ENCODE results near the gene FAM217B.
"Not testable (repeated sequence)": the region's sequence is repeated elsewhere in the genome, so short reads cannot be mapped to it uniquely, and the experiment has no call there.

The FAM217B gene

GRCh38 chr20:59939052-59939878 lies 924 bp upstream of the FAM217B start:
- peak in 1 of 3 experiments; percentile 60 for DNase-seq

GRCh38 chr20:59939879-59940128 lies 385 bp upstream of the FAM217B start:
- peak in 1 of 3 experiments; percentile 42 for DNase-seq

- peak in 1 of 3 experiments; percentile 71 for DNase-seq
These were observed 736 bp downstream of the FAM217B start for GRCh38 chr20:59940956-59941294.

- peak in 1 of 3 experiments; percentile 56 for DNase-seq
These were observed 2.1 kb downstream of the FAM217B start for GRCh38 chr20:59942245-59942644.

- no peak for DNase-seq
These were observed 4.5 kb downstream of the FAM217B start for GRCh38 chr20:59944726-59945125.

- DNase-seq, result no peak
These were observed 5.0 kb downstream of the FAM217B start for GRCh38 chr20:59945175-59945574.

GRCh38 chr20:59945731-59946130 lies 5.5 kb downstream of the FAM217B start:
- DNase-seq, result no peak

- DNase-seq, result no peak
These were observed 7.2 kb downstream of the FAM217B start for GRCh38 chr20:59947376-59947775.

GRCh38 chr20:59948212-59948611 lies 8.0 kb downstream of the FAM217B start:
- no peak for DNase-seq

GRCh38 chr20:59948828-59949720 lies 8.9 kb downstream of the FAM217B start:
- peak; percentile 41 to 89 (median 49) for DNase-seq

- no peak for DNase-seq
These were observed 9.7 kb downstream of the FAM217B start for GRCh38 chr20:59949911-59950310.

GRCh38 chr20:59954718-59955117 lies 14.5 kb downstream of the FAM217B start:
- no peak for DNase-seq

GRCh38 chr20:59955131-59955796 lies 15.1 kb downstream of the FAM217B start:
- DNase-seq, result peak; percentile 12 to 42 (median 39)

GRCh38 chr20:59957568-59957967 lies 17.4 kb downstream of the FAM217B start:
- DNase-seq, result not testable (repeated sequence)

- DNase-seq, result no peak
These were observed 17.9 kb downstream of the FAM217B start, which contains the start of gene CDH26 for GRCh38 chr20:59958123-59958522. Gene CDH26 (plus strand): TSS chr20:59958423. CDS start chr20:59958727, 304 bp downstream.

- no peak for DNase-seq
These were observed 18.4 kb downstream of the FAM217B start for GRCh38 chr20:59958626-59959025.

GRCh38 chr20:59961423-59961822 lies 21.2 kb downstream of the FAM217B start:
- DNase-seq, result no peak

- DNase-seq, result no peak
These were observed 22.0 kb downstream of the FAM217B start for GRCh38 chr20:59962155-59962554.

- DNase-seq, result no peak
These were observed 26.2 kb downstream of the FAM217B start for GRCh38 chr20:59966428-59966827.

GRCh38 chr20:59971428-59971827 lies 31.2 kb downstream of the FAM217B start:
- no peak for DNase-seq

- DNase-seq, result no peak
These were observed 32.0 kb downstream of the FAM217B start for GRCh38 chr20:59972037-59972801.

- DNase-seq, result no peak
These were observed 36.1 kb downstream of the FAM217B start for GRCh38 chr20:59976156-59976782.
